ENCODE data around the gene SLC25A53. TPM values are rescaled to one million over a fixed set of nuclear protein-coding genes. Genes with fewer than 3 reads are reported as not detected.
"Not testable (repeated sequence)": the region's sequence is repeated elsewhere in the genome, so short reads cannot be mapped to it uniquely, and the experiment has no call there.

SLC25A53 gene
- total RNA-seq, 2 donors from 2014 or later: 4.2 to 8.1 TPM

DNA sequence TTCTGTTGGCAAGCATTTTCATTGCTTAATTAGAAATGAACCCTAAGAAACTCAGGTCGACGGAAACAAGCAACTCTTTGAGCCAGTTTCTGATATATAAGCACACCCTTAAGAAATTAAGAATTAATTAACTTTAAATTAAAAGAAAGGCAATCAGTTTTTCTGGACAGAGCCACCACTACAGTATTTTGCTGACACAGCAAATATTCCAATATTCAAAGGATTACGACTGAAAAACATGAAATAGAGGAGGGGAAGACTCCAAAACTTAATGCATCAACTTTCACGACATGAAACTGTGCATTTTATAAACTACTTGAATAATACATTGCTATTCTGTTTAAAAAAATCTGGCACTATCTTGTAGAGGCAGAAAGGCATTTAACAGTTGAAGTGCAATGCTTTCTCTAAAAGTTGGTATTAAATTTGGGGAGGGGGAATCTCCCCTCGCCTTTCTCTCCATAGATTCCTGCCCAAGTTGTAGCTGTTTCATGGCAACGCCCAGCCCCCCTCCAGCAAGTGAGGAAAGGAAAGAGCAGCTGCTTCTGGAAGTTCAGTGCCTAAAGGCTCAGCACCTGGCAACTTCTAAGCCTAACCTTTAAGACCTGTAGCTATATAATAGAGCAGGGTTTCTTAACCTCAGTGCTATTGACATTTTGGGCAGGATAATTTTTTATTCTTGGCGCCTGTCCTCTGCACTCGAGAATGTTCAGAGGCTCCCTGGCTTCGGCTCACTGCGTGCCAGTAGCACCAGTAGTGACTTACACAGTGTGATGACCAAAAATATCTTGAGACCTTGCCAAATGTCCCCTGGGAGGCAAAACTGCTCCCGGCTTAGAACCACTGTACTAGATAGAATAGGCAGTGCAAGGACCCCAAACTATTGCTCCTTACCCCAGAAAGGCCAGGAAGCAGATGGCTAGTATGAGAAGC is 51.2 kb downstream of the SLC25A53 start:
- ATAC-seq (no peak), DNase-seq (ENCODE audit: low spot score in 2 of 2) (no peak)
- Mint-ChIP-seq H3K9me3 (no peaks in the 10 kb centered on the region), H3K36me3 (no peaks in the 10 kb centered on the region), H3K27ac (no peak overlapping the region)

GRCh38 chrX:104104676-104105075 is 52.1 kb downstream of the SLC25A53 start:
- Mint-ChIP-seq H3K36me3 (no peaks in the 10 kb centered on the region), H3K27ac (no peak overlapping the region), H3K9me3 (no peaks in the 10 kb centered on the region)
- ATAC-seq: no peak
- no peak for DNase-seq (ENCODE audit: low spot score in 2 of 2)

GRCh38 chrX:104098919-104099318 is 57.9 kb downstream of the SLC25A53 start:
- DNase-seq (ENCODE audit: low spot score in 2 of 2) (no peak), ATAC-seq (no peak)
- Mint-ChIP-seq H3K27ac (no peak overlapping the region), H3K36me3 (no peaks in the 10 kb centered on the region), H3K9me3 (no peaks in the 10 kb centered on the region)

DNA sequence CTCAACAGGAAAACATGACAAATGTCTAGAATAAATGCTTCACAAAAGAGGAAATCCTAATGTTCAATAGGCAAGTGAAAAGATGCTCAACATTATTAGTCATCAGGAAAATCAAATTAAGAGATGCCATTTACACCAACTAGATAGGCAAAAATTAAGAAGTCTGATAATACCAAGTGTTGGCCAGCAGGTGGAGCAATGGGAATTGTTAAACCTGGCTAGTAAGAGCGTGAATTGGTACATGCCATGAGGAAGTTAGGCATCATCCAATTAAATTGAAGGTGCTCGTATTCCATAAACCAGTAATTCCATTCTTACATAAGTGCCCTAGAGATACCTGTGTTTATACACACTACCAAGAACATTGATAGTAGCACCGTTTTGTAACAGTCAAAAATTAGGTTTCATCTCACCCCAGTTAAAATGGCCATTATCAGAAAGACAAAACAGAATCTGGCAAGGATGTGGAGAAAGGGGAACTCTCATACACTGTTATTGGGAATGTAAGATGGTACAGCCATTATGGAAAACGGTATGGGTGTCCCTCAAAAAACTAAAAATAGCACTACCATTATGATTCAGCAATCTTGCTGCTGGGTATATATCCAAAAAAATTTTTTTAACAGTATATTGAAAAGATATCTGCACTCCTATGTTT is 58.5 kb downstream of the SLC25A53 start:
- DNase-seq (ENCODE audit: low spot score in 2 of 2) (peak in 1 of 2 donors; percentile 27), ATAC-seq (peak; percentile 46 to 62)
- no peaks in the 10 kb centered on the region for H3K9me3 Mint-ChIP-seq
- no peak overlapping the region for H3K27ac Mint-ChIP-seq
- H3K36me3 Mint-ChIP-seq: no peaks in the 10 kb centered on the region

GRCh38 chrX:104085919-104086318 is 70.9 kb downstream of the SLC25A53 start:
- ATAC-seq (no peak), DNase-seq (ENCODE audit: low spot score in 2 of 2) (no peak)
- no peaks in the 10 kb centered on the region for H3K9me3 Mint-ChIP-seq
- H3K36me3 Mint-ChIP-seq: no peaks in the 10 kb centered on the region
- H3K27ac Mint-ChIP-seq: no peak overlapping the region

GRCh38 chrX:104085477-104085876 is 71.3 kb downstream of the SLC25A53 start:
- H3K9me3 Mint-ChIP-seq: no peaks in the 10 kb centered on the region
- no peaks in the 10 kb centered on the region for H3K36me3 Mint-ChIP-seq
- ATAC-seq: no peak
- DNase-seq (ENCODE audit: low spot score in 2 of 2): no peak
- no peak overlapping the region for H3K27ac Mint-ChIP-seq

GRCh38 chrX:104084534-104085277 is 72.1 kb downstream of the SLC25A53 start:
- Mint-ChIP-seq H3K9me3 (no peaks in the 10 kb centered on the region), H3K27ac (no peak overlapping the region), H3K36me3 (no peaks in the 10 kb centered on the region)
- DNase-seq (ENCODE audit: low spot score in 2 of 2): no peak
- ATAC-seq: no peak

- Mint-ChIP-seq H3K27ac (no peak overlapping the region), H3K36me3 (no peaks in the 10 kb centered on the region), H3K9me3 (no peaks in the 10 kb centered on the region)
- no peak for DNase-seq (ENCODE audit: low spot score in 2 of 2)
- no peak for ATAC-seq
Observed at GRCh38 chrX:104084063-104084462, 72.7 kb downstream of the SLC25A53 start.

DNA sequence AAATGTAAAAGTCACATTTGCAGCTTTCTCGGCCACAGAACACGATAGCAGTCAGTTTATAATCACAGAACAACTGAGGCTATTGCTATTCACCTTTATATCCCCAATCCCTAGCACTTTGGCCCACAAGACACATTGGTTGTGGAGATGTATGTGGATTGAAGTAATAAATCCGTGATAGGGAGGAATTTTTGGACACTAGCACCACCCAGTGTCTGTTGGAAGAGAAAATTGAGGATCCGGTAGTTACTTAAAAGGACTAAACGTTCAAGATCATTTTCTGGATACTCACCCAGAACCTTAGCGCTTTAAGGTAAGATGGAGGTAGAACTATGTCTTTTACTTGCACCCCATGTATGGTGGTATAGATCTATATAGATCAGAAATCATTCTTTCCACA is 79.0 kb downstream of the SLC25A53 start:
- not testable (repeated sequence) for H3K36me3 Mint-ChIP-seq; H3K9me3 Mint-ChIP-seq; DNase-seq (ENCODE audit: low spot score in 2 of 2); ATAC-seq; H3K27ac Mint-ChIP-seq

DNA sequence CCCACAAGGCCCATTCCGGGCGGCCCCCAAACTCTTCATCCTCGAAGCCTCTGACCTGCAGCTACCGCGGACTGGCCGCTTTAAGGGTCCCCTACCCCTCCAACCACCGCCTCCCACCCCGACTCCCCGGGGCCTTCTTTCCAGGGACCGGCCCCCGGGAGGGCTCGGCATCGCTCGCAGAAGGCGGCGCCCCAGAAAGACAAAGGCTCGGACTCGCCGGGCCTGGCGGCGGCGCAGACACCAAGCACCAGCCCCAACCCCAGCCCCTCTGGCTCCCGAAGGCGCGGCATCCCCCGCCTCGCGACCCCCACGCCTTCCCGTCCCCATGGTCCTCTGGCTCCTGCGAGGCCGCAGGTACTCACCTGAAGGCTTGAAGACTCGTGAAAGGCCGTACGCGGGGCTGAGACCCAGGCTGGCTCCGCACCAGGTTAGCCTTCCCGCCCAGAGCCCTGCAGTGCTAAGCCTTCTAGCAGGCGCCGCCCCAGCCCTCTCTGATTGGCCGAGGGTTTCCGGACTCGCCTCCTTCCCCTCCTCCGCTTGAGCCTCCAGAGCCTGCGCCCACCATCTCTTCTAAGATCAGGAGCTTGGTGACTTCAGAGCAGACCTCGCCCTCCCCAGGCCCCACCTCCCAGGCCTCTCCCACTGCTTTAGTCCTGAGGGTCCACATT is 80.9 kb downstream of the SLC25A53 start, which contains the start of gene TMSB15C:
Gene TMSB15C (minus strand): TSS at position 459 of the 668 bp plus-strand sequence.
- not testable (repeated sequence) for H3K36me3 Mint-ChIP-seq; H3K9me3 Mint-ChIP-seq; DNase-seq (ENCODE audit: low spot score in 2 of 2); H3K27ac Mint-ChIP-seq
- ATAC-seq: peak; percentile 99 to 100

DNA sequence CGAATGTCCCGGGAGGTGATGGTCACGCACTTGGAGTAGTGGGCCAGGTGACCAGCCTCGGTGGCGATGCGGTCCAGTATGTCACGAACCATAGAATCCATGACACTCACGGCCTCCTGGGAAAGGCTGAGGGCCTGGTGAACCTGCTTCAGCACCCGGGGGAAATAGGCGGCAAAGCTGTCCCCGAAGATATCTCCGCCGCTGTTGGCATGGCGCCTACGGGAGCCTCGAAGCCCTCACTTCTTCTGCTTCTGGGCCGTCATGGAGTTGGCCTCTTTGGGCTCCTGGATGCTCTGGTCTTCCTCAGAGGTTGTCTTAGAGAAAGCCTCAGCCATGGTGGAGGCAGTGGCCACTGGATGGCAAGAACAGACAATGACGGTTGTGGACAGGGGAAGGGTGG is 94.2 kb downstream of the SLC25A53 start:
- ATAC-seq, H3K9me3 Mint-ChIP-seq: not testable (repeated sequence)

DNA sequence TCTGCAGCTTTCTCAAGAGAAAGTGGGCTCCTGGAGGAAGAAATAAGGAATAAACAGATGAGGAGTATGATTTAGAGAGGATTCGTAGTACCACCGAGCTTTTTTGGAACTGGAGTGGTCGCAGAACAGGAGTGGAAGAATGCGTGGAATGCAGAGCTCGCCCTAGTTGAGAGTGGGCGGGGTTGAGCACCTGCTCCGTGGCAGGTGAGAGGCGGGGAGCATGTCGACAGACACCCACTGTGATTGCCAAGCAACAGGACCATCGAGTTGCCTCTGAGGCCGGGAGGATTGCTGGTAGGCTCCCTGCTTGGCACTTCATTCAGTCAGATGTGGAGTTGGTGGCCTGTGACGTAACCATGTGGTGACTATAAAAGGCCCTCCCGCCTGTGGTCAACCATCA is 101.9 kb downstream of the SLC25A53 start:
- ATAC-seq; DNase-seq (ENCODE audit: low spot score in 2 of 2); H3K9me3 Mint-ChIP-seq; H3K27ac Mint-ChIP-seq; H3K36me3 Mint-ChIP-seq: not testable (repeated sequence)

More for the DNA sequence above, 94.2 kb downstream of the SLC25A53 start:
- not testable (repeated sequence) for H3K27ac Mint-ChIP-seq; H3K36me3 Mint-ChIP-seq; DNase-seq (ENCODE audit: low spot score in 2 of 2)

Other genes starting within 250 kb of the SLC25A53 start
- gene TMSB15B, start 194.4 kb downstream of the SLC25A53 start, total RNA-seq: 10 to 100 TPM in 1 of 2 donors, 1 to 10 TPM in 1; 6.4 to 12.9 TPM
- not detected for gene H2BW1, start 143.3 kb downstream of the SLC25A53 start, total RNA-seq
- not detected for gene H2BW2, start 117.1 kb downstream of the SLC25A53 start, total RNA-seq
- 1 to 10 TPM; 2.8 to 4.5 TPM for gene TMSB15C, start 80.8 kb downstream of the SLC25A53 start, total RNA-seq
- gene ZCCHC18, start 44.5 kb downstream of the SLC25A53 start, total RNA-seq: 1 to 10 TPM in 1 of 2 donors, under 1 TPM in 1; 0.18 to 1.9 TPM
- gene FAM199X, start 9.4 kb upstream of the SLC25A53 start, total RNA-seq: 10 to 100 TPM in 1 of 2 donors, 1 to 10 TPM in 1; 7.3 to 10.6 TPM
- gene ESX1, start 97.9 kb upstream of the SLC25A53 start, total RNA-seq: not detected